ENCODE data around the gene METTL9.
"Not testable (repeated sequence)": the region's sequence is repeated elsewhere in the genome, so short reads cannot be mapped to it uniquely, and the experiment has no call there.

METTL9 gene

DNA sequence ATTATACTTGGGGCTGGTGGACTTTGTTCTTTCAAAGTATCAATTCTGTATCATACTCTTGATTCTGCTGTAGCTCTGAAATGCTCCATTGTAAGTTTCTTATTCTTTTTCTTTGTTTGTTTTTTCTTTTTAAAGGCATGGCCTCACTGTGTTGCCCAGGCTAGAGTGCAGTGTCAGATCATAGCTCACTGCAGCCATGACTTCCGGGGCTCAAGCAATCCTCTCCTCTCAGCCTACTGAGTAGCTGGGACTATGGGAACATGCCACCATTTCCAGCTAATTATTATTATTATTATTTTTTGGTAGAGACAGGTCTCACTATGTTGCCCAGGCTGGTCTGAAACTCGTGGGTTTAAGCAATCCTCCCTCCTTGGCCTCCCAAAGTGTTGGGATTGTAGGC lies 38.9 kb upstream of the METTL9 start:
- H3K27me3 ChIP-seq (ENCODE audit: control insufficient read depth in 1 of 2, insufficient read depth in 2 of 2, low read length in 2 of 2) = no peaks in the 10 kb centered on the region
- H3K27ac ChIP-seq (ENCODE audit: low read depth, low read length) = no peak overlapping the region
- no peak overlapping the region for H3K9ac ChIP-seq (ENCODE audit: low read length)
- no peaks in the 10 kb centered on the region for H3K36me3 ChIP-seq (ENCODE audit: insufficient read depth, low read length)
- H3K9me3 ChIP-seq (ENCODE audit: low read length) = no peaks in the 10 kb centered on the region
- peaks cover under 1% of the 10 kb centered on the region for H3K4me1 ChIP-seq (ENCODE audit: insufficient read depth, low read length)
- no peak overlapping the region for H3K4me3 ChIP-seq (ENCODE audit: low read depth in 1 of 2, low read length in 2 of 2)

GRCh38 chr16:21563676-21564075 lies 35.7 kb upstream of the METTL9 start:
- Histone ChIP-seq H3K36me3 (ENCODE audit: insufficient read depth, low read length) (no peaks in the 10 kb centered on the region), H3K27ac (ENCODE audit: low read depth, low read length) (no peak overlapping the region), H3K4me3 (ENCODE audit: low read depth in 1 of 2, low read length in 2 of 2) (no peak overlapping the region), H3K4me1 (ENCODE audit: insufficient read depth, low read length) (peaks cover 16% of the 10 kb centered on the region), H3K9me3 (ENCODE audit: low read length) (no peaks in the 10 kb centered on the region), H3K27me3 (ENCODE audit: control insufficient read depth in 1 of 2, insufficient read depth in 2 of 2, low read length in 2 of 2) (no peaks in the 10 kb centered on the region), H3K9ac (ENCODE audit: low read length) (no peak overlapping the region)

DNA sequence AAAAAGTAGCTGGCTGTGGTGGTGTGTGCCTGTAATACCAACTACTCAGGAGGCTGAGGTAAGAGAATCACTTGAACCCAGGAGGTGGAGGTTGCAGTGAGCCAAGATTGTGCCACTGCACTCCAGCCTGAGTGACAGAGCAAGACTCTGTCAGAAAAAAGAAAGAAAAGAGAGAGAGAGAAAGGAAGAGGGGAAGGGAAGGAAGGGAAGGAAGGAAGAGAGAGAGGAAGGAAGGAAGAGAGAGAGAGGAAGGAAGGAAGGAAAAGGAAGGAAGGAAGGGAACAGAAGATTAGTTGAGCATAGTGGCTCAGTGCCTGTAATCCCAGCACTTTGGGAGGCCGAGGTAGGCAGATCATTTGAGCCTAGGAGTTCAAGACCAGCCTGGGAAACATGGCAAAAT lies 35.0 kb upstream of the METTL9 start:
- not testable (repeated sequence) for H3K9ac ChIP-seq (ENCODE audit: low read length); H3K27me3 ChIP-seq (ENCODE audit: control insufficient read depth in 1 of 2, insufficient read depth in 2 of 2, low read length in 2 of 2); H3K4me3 ChIP-seq (ENCODE audit: low read depth in 1 of 2, low read length in 2 of 2); H3K36me3 ChIP-seq (ENCODE audit: insufficient read depth, low read length); H3K27ac ChIP-seq (ENCODE audit: low read depth, low read length); H3K9me3 ChIP-seq (ENCODE audit: low read length)
- H3K4me1 ChIP-seq (ENCODE audit: insufficient read depth, low read length) = peaks cover 16% of the 10 kb centered on the region

GRCh38 chr16:21565507-21565860 lies 33.9 kb upstream of the METTL9 start:
- H3K9me3 ChIP-seq (ENCODE audit: low read length) = no peaks in the 10 kb centered on the region
- peaks cover 16% of the 10 kb centered on the region for H3K4me1 ChIP-seq (ENCODE audit: insufficient read depth, low read length)
- no peak overlapping the region for H3K4me3 ChIP-seq (ENCODE audit: low read depth in 1 of 2, low read length in 2 of 2)
- H3K36me3 ChIP-seq (ENCODE audit: insufficient read depth, low read length) = no peaks in the 10 kb centered on the region
- H3K9ac ChIP-seq (ENCODE audit: low read length) = no peak overlapping the region
- no peak overlapping the region for H3K27ac ChIP-seq (ENCODE audit: low read depth, low read length)
- H3K27me3 ChIP-seq (ENCODE audit: control insufficient read depth in 1 of 2, insufficient read depth in 2 of 2, low read length in 2 of 2) = no peaks in the 10 kb centered on the region

GRCh38 chr16:21565861-21566669 lies 33.3 kb upstream of the METTL9 start:
- Histone ChIP-seq H3K36me3 (ENCODE audit: insufficient read depth, low read length) (no peaks in the 10 kb centered on the region), H3K27me3 (ENCODE audit: control insufficient read depth in 1 of 2, insufficient read depth in 2 of 2, low read length in 2 of 2) (no peaks in the 10 kb centered on the region), H3K9me3 (ENCODE audit: low read length) (no peaks in the 10 kb centered on the region), H3K4me3 (ENCODE audit: low read depth in 1 of 2, low read length in 2 of 2) (no peak overlapping the region), H3K4me1 (ENCODE audit: insufficient read depth, low read length) (peaks cover 16% of the 10 kb centered on the region), H3K27ac (ENCODE audit: low read depth, low read length) (no peak overlapping the region), H3K9ac (ENCODE audit: low read length) (no peak overlapping the region)

DNA sequence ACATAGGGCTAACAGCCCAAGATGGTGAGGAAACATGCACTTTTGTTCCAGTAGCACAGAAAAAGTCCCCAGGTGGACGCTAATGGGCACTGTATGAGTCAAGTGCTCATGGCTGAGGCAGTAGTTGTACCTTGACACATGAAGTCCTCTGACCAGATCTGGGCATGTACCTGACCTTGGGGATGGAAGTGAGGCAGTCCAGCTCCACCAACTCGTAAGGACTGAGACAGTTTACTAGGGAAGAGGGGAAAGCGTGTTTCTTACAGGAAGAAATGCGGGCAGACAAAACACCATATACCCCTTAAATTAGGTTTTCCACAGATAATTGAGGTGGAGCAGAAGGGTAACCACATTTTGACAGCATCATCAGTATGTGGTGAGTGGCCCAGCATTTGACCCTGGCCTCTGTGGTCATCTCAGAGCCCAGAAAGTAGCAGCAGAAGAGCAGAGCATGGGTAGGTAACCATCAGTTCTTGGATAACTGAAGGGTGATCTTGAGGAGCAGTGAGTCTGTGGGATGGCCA lies 32.4 kb upstream of the METTL9 start:
- H3K9me3 ChIP-seq (ENCODE audit: low read length) = no peaks in the 10 kb centered on the region
- H3K27ac ChIP-seq (ENCODE audit: low read depth, low read length) = no peak overlapping the region
- H3K4me1 ChIP-seq (ENCODE audit: insufficient read depth, low read length) = peaks cover 16% of the 10 kb centered on the region
- no peak overlapping the region for H3K9ac ChIP-seq (ENCODE audit: low read length)
- H3K4me3 ChIP-seq (ENCODE audit: low read depth in 1 of 2, low read length in 2 of 2) = no peak overlapping the region
- no peaks in the 10 kb centered on the region for H3K36me3 ChIP-seq (ENCODE audit: insufficient read depth, low read length)
- H3K27me3 ChIP-seq (ENCODE audit: control insufficient read depth in 1 of 2, insufficient read depth in 2 of 2, low read length in 2 of 2) = no peaks in the 10 kb centered on the region

DNA sequence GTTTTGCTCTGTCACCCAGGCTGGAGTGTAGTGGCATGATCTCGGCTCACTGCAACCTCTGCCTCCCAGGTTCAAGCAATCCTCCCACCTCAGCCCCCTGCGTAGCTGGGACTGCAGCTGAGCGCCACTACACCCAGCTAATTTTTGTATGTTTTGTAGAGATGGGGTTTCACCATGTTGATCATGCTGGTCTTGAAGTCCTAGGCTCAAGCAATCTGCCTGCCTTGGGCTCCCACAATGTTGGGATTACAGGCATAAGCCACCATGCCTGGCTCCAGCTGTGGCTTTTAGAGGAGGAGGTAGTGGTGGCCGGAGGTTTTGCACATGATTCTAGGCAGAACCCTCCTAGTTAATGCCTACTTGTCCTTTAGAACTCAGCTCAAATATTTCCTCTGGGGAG lies 31.9 kb upstream of the METTL9 start:
- H3K9ac ChIP-seq (ENCODE audit: low read length); H3K27me3 ChIP-seq (ENCODE audit: control insufficient read depth in 1 of 2, insufficient read depth in 2 of 2, low read length in 2 of 2); H3K9me3 ChIP-seq (ENCODE audit: low read length); H3K36me3 ChIP-seq (ENCODE audit: insufficient read depth, low read length); H3K27ac ChIP-seq (ENCODE audit: low read depth, low read length); H3K4me3 ChIP-seq (ENCODE audit: low read depth in 1 of 2, low read length in 2 of 2): not testable (repeated sequence)
- peaks cover 16% of the 10 kb centered on the region for H3K4me1 ChIP-seq (ENCODE audit: insufficient read depth, low read length)

- Histone ChIP-seq H3K9me3 (ENCODE audit: low read length) (no peaks in the 10 kb centered on the region), H3K36me3 (ENCODE audit: insufficient read depth, low read length) (no peaks in the 10 kb centered on the region), H3K27me3 (ENCODE audit: control insufficient read depth in 1 of 2, insufficient read depth in 2 of 2, low read length in 2 of 2) (no peaks in the 10 kb centered on the region), H3K27ac (ENCODE audit: low read depth, low read length) (no peak overlapping the region), H3K4me1 (ENCODE audit: insufficient read depth, low read length) (peaks cover 16% of the 10 kb centered on the region), H3K4me3 (ENCODE audit: low read depth in 1 of 2, low read length in 2 of 2) (no peak overlapping the region), H3K9ac (ENCODE audit: low read length) (no peak overlapping the region)
Observed at GRCh38 chr16:21568502-21569189, 30.7 kb upstream of the METTL9 start.

DNA sequence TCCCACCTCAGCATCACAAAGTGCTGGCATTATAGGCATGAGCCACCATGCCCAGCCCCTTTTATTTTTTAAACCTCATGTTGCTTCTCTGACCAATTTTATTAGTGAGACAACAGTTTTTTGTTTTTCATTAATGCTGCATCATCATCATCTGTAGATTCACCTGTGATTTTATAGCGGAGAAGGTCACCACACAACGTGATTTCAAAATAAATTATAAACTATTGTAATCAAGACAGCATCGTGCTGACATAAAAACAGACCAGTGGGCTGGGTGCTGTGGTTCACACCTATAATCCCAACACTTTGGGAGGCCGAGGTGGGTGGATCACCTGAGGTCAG lies 28.7 kb upstream of the METTL9 start:
- Histone ChIP-seq H3K9ac (ENCODE audit: low read length) (no peak overlapping the region), H3K27me3 (ENCODE audit: control insufficient read depth in 1 of 2, insufficient read depth in 2 of 2, low read length in 2 of 2) (no peaks in the 10 kb centered on the region), H3K4me1 (ENCODE audit: insufficient read depth, low read length) (peaks cover 14% of the 10 kb centered on the region), H3K9me3 (ENCODE audit: low read length) (no peaks in the 10 kb centered on the region), H3K36me3 (ENCODE audit: insufficient read depth, low read length) (no peaks in the 10 kb centered on the region), H3K27ac (ENCODE audit: low read depth, low read length) (no peak overlapping the region), H3K4me3 (ENCODE audit: low read depth in 1 of 2, low read length in 2 of 2) (no peak overlapping the region)

DNA sequence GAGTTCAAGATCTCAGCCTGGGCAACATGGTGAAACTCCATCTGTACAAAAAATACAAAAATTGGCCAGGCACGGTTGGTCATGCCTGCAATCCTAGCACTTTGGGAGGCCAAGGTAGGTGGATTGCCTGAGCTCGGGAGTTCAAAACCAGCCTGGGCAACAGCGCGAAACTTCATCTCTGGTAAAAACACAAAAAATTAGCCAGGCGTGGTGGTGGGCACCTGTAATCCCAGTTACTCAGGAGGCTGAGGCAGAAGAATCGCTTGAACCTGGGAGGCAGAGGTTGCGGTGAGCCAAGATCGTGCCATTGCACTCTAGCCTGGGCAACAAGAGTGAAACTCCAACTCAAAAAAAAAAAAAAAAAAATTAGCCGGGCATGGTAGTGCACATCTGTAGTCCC lies 25.9 kb upstream of the METTL9 start:
- not testable (repeated sequence) for H3K27ac ChIP-seq (ENCODE audit: low read depth, low read length); H3K4me1 ChIP-seq (ENCODE audit: insufficient read depth, low read length); H3K9me3 ChIP-seq (ENCODE audit: low read length); H3K27me3 ChIP-seq (ENCODE audit: control insufficient read depth in 1 of 2, insufficient read depth in 2 of 2, low read length in 2 of 2); H3K9ac ChIP-seq (ENCODE audit: low read length); H3K4me3 ChIP-seq (ENCODE audit: low read depth in 1 of 2, low read length in 2 of 2); H3K36me3 ChIP-seq (ENCODE audit: insufficient read depth, low read length)

GRCh38 chr16:21574372-21574771 lies 25.0 kb upstream of the METTL9 start:
- Histone ChIP-seq H3K4me3 (ENCODE audit: low read depth in 1 of 2, low read length in 2 of 2) (no peak overlapping the region), H3K4me1 (ENCODE audit: insufficient read depth, low read length) (no peaks in the 10 kb centered on the region), H3K9me3 (ENCODE audit: low read length) (no peaks in the 10 kb centered on the region), H3K36me3 (ENCODE audit: insufficient read depth, low read length) (no peaks in the 10 kb centered on the region), H3K9ac (ENCODE audit: low read length) (no peak overlapping the region), H3K27ac (ENCODE audit: low read depth, low read length) (no peak overlapping the region), H3K27me3 (ENCODE audit: control insufficient read depth in 1 of 2, insufficient read depth in 2 of 2, low read length in 2 of 2) (no peaks in the 10 kb centered on the region)

GRCh38 chr16:21576323-21576722 lies 23.1 kb upstream of the METTL9 start:
- not testable (repeated sequence) for H3K36me3 ChIP-seq (ENCODE audit: insufficient read depth, low read length); H3K27ac ChIP-seq (ENCODE audit: low read depth, low read length); H3K9me3 ChIP-seq (ENCODE audit: low read length); H3K9ac ChIP-seq (ENCODE audit: low read length); H3K4me3 ChIP-seq (ENCODE audit: low read depth in 1 of 2, low read length in 2 of 2); H3K27me3 ChIP-seq (ENCODE audit: control insufficient read depth in 1 of 2, insufficient read depth in 2 of 2, low read length in 2 of 2); H3K4me1 ChIP-seq (ENCODE audit: insufficient read depth, low read length)
